Activated CD4-positive, CD25-positive, alpha-beta regulatory T cell treated with anti-CD3 and anti-CD28 coated beads, Interleukin-2, amount 50 U/mL, for 16 hours (primary cell): Measurements from ENCODE around the gene FAM47E.
"Not testable (repeated sequence)": the region's sequence is repeated elsewhere in the genome, so short reads cannot be mapped to it uniquely, and the experiment has no call there.

Experiments
- DNase-seq: peaks from one replicate; pipeline ENCODE4 v3.0.0-alpha.2; 2020; ENCODE audit warnings: low read depth, low spot score

FAM47E gene

DNA sequence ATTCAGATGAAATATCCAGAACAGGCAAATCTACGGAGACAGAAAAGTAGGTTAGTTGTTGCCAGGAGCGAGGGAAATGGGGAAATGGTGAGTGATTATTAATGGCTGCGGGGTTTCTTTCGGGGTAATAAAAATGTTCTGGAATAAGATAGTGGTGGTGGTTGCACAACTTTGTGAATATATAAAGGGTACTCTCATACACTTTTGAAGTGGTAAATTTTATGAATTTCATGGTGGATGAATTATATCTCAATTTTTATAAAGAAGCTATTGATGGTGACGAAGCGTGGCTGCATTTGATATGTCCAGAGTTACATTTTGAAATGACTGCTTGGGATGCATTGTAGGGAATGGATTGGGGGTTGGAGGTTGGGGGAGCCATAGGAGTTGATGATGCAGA is 16.3 kb downstream of the FAM47E start:
- DNase-seq = no peak

DNA sequence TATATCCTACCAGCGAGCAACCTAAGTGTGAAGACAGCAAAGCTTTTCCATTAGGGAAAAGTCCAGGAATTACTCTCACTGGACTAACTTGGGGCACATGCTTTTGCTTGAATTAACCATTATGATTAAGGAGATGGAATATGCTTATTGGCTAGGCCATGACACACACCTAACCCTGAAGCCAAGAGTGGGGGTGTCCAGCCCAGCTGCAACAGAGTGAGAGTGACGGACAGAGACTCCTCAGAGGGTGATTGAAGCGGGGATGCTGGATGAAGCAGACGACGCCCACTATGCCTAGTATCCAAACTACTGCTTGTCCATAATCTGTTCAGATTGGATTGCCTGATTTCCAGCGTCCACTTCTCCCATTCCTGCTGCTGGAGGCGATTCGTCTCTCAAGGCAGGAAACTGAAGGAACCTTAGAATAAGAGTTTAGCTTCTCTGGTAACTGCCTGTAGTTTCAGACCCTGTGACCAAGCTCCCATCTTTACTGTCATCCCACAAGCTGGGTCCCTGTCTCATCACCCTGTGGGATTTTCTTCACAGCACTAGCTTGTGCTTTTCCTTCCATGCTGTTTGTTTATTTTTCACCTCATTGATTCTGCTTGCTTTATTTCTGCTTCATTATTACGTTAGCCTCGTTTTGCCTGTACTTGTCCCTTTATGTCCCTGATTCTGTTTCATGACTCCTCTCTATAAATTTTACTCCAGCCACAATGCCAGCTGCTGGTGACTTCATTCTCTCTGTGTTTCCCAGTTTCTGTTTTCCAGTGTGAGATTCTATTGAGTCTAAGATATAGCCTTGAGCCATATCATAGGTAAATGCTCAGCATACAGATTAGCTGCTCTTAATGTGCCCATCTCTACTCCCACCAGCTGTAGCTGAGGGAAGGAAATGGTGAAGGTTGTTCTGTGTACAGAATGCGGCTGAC is 19.0 kb downstream of the FAM47E start:
- DNase-seq = no peak

DNA sequence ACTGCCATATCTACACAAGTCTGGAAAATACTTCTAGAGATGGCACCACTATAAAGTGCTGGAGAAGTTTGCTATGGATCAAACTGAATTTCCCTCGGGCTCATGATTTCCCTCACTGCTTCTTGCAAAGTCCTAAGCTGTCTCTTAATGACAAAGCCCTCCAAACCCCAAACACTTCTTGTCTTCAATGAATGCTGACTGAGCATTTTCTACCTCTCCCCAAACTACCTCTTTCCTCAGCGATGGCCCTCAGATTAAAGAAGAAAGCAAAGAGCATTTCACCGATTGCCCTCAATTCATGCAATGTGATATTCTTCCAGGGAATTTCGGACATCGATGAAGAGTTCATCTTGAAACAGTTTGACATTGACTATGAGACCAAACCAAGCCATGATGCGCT is 19.7 kb downstream of the FAM47E start:
- no peak for DNase-seq

DNA sequence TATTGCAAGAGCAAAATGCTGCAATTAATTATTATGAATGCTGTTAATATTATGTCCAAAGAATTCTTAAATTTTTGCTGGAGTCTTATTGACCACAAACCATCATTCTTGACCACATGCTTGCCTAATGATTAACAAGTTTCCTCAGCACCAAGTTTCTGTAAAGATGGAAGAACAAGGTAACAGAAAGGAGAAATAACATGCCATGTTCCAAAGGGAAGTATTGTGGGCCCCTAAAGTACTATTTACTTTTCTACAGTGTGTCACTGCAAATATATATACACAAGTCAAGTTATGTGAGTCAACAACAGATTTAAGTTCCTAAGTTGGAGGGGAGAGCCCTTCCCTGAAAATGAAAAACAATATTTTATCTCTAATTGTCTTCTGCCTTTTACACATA is 20.6 kb downstream of the FAM47E start:
- DNase-seq = no peak

DNA sequence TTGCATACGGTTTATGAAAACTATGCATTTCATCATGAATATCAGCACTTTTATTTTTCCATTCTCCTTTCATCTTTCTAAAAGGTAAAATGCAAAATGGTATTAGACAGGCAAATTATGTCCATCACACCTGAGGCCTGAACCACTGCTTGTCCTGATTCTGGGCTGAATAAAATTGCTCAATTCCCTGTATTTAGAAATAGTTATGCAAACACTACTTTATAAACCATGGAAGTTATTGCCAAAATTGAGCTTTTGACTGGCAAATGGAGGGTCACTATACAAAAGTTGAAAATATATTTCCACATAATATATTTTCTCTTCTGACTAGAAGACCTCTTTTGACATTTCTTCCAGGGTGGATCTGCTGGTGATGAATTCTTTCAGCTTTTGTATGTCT is 21.1 kb downstream of the FAM47E start:
- DNase-seq = no peak

DNA sequence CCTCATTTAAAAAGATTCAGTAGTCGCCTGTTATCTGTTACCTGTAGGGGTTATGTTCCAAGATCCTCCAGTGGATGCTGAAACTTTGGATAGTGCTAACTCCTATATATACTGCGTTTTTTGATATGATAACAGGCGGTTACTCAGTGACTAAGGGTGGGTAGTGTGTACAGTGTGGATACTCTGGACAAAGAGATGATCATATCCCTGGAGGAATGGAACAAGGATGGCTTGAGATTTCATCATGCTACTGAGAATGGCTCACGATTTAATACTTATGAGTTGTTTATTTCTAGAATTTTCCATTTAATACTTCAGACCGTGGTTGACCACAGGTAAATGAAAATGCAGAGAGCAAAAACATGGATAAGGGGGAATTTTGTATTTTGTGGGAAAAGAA is 21.5 kb downstream of the FAM47E start:
- DNase-seq = no peak

DNA sequence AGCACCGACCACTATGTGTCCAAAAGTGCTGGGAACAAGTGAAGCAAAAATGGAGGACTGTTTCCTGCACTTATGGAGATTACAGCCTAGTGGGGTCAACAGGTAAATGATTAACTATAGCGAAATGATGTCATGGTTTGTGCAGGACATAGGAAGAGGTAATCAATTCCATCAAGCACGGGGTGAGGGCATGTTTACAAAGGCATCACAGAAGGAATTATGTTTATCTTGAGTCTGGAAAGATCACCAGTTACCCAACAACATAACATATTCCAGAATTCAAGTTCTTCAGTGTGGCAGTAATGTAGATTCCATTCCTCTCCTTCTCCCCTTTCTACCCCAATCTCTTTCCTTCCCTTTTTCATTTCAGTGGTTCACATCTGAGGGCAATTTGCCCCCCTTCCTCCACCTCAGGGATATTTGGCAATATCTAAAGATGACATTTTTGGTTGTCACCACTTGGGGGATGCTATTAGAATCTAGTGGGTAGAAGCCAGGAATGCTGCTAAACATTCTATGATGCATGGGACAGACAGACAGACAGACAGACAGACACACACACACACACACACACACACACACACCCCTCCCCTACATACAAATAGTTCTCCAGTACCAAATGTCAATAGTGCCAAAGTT is 24.1 kb downstream of the FAM47E start:
- DNase-seq = no peak

DNA sequence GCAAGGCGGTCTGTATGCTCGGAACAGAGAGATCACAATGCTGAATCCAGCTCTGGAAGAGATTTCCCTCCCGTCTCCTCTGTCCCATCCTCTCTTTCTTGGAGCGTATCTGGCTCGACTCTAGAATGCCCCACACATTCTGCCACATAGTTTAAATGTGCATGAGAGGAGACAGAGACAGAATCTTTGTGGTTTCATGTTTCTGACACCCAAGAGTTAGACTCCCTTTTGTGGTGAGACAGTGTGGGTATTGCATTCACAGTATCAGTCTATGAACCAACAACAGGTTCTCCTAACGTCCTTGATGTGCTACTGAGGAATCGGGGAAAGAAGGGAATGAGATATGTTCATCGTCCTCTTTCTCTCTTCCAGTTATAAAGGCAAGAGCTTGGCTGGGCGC is 25.3 kb downstream of the FAM47E start:
- DNase-seq = no peak

DNA sequence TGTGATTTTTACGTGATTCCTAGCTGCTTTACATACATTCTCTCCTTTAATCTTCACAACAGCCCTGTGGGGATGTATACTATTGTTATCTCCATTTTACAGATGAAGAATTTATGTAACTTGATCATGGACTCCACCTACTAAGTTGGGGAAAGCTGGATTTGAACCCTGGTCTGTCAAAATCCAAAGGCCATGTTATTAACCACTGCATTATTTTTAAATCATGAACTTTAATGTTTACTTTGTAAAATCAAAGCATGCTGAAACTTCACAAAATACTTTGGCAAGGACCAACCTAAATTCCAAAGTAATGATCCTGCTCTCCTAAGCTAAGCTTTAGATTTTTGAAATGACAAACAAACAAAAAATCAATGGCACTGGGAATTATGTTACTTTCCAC is 26.1 kb downstream of the FAM47E start:
- no peak for DNase-seq

DNA sequence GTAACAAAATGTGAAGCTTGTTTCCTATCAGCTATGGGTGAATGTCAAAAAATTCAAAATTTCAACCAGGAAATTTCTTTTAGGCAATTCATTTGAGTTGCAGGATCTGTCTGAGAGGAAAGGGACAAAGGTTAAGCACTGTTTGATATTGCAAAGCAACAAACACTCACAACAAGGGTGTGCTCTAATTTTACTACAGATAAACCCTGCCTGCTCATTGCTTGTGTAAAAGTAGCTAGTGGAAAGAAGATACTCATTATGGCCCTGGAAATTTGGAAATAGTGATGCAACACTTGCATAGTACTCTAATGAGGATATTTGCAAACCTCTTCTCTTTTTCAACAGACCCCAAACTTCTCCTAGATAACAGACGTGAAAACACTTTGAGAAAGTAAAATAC is 27.1 kb downstream of the FAM47E start:
- no peak for DNase-seq

DNA sequence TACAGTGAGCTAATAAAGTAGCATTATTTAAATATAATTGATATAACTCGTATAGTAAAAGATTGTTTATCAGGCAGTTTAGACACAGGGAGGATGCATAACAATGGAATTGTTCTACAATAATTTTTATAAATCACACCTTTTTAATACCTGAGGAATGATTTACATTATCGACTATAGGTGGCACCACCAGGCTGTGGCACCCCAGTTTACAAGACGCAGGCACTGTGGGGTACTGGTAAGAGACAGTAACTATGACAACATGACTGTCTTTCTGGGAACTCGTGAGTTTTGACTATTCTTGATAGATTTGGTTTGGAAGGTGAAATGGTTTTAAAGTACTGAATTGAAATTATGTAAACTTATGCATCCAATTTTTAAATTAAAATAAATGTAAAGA is 27.9 kb downstream of the FAM47E start:
- DNase-seq = no peak

DNA sequence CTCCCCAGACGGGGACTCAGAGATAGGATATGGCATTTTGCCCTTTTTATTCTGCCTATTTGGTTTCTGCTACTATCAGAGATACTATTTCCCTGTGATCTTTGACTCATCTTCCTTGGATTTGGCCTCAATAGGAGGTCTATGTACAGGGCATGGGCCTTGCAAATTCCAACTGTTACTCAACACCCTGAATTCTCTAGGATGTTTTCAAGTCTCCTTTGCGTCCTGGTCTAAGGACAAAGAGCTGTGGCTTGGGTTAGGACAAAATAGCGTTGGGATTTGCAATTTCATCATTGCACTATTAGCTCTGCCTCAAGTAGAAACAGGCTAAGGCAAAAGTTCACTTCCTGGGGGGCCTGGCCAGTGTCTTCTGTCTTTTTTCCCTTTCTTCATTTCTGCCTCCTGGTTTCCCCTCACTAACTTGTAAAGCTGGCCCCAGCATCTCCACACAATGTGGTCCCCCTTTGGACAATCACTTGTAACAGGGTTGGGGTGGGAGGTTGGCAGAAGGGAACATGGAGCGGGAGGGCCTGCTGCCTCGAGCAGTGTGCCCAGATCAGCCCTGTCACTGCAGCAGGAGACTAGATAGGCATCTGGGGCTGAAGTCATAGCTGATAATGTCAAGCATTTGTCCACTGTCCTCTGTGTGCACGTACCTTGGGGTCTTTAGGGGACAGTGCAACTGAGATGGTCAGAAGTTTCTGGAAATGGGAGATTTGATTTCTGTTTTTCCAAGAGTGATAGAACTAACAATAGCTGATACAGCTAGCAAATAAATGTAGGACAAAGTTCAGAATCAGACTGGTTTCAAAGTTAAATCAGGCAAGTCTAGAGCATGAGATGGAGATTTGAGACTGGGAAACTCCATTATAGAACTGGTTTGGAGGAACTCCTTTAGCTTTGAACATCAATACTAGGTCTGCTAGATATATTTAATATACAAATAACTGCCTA is 29.2 kb downstream of the FAM47E start:
- no peak for DNase-seq

DNA sequence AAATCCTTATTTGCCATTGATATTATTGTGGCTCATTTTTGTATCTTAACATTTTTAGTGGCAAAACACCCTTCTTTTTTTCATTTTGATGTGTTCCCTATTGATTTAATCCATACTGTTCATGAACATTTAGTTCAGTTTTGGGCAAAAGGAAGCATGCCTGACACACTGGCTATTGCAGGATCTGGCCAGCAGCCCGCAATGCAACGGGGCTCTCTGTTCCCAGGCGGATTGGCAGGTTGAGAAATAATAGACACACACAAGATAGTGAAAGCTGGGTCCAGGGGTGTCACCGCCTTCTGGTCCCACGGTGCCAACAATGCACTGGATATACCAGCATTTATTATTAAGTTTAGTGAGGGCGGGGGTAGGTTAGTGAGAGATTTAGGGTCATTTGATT is 30.1 kb downstream of the FAM47E start:
- not testable (repeated sequence) for DNase-seq

DNA sequence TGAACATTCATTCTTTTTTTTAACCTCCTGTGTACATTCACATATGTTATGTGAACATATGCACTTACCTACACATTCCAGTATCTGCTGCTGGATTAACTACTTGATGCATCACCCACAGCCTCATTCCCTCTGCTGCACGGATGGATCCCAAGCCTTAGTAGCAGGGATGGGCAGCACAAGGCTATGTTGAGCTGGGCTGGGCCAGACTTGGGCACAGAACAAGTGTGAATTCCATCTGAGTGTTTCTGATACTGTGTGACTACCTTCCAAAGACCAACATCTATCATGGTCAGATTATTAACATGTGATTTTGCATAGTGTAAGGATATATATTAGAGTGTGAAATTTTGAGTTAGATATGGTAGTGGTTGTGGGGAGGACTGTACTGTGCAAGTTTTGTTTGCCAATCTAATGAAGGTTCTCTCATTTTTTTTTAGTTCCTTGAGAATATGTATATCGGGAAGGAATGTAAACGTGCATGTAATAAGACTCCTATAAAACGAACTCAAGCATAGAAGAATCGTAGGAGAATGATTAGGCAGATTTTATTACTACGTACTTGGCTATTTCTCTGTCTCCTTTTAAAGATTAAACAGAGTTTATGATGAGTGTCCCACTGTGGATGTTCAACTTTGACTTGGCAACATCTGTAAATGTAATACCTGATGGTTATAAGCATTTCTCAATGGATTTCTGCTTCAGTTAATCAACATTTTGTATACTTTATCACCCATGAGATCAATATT is 31.6 kb downstream of the FAM47E start:
- DNase-seq = no peak

DNA sequence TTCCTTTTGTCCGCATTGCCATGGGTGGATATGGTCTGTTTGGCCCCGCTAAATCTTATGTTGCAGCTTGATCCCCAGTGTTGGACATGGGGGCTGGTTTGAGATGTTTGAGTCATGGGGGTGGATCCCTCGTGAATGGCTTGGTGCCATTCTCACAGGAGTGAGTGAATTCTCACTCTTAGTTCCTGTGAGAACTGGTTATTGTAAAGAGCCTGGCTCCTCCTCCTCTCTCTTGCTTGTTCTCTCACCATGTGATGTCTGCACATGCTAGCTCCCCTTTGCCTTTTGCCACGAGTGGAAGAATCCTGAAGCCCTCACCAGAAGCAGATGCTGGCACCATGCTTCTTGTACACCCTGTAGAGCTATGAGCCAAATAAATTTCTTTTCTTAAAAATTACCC is 32.4 kb downstream of the FAM47E start:
- no peak for DNase-seq

DNA sequence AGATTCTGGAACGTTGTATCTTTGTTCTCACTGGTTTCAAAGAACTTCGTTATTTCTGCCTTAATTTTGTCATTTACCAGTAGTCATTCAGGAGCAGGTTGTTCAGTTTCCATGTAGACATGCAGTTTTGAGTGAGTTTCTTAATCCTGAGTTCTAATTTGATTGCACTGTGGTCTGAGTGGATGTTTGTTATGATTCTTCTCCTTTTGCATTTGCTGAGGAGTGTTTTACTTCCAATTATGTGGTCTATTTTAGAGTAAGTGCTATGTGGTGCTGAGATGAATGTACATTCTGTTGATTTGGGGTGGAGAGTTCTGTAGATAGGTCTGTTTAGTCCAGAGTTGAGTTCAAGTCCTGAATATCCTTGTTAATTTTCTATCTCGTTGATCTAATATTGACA is 36.3 kb downstream of the FAM47E start:
- DNase-seq = not testable (repeated sequence)

DNA sequence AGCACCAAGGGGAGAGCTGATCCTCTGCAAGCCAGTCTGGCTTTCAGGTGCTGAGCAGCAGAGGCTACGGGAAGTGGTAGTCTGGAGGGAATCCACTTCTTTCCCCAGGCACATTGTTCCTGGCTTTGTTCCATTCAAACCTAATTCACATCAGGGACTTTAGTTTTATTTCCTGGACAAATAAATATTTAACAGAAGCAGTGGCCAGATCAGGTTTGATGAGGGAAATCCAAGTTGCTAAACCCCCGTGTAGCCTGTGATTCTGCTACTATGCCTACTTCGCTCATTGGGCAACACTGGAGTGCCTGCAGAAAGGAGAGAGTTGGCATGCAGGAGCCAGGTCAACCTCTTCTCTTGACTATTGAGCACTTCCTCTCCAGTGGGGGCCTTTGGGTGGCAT is 41.2 kb downstream of the FAM47E start:
- no peak for DNase-seq

DNA sequence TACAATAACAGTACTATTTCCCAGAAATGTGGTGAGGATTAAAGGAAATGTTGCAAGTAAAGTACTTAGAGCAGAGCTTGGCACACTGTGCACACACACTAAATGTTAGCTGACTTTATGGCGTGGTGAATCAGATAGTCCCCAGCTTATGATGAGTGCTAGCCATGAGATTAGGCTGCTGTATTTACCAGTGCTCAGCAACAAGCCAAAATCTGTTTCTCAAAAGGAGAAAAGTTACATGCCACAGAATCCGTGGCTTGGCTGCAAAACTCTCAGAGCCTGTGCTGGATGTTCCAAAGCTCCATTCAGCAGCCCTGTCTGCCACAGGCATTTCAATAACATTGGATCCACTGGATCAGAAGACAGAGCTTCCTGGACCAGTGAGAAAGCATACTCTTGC is 42.3 kb downstream of the FAM47E start:
- no peak for DNase-seq

DNA sequence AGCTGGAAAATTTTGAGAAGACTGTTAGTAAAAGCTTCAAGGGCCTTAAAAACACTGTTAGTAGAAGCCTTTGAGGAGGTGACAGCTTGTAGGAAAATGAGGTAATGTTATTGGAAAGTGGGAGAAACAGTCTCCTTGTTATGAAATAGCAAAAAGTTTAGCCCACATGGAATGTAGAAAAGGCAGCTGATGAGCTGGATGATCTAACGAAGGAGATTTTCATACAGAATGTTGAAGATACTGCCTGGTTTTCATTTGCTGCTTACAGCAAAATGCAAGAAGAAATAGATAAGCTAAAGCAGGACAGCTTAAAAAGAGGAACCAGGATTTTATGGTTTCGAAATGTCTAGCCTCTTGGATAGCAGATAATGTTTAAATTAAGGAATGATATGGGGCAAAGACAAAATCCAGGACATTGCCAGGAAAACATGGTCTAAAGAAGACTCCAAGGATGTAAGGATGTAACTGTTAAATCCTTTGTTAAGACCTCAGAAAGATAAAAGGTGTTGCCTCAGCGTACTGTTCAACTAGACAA is 44.8 kb downstream of the FAM47E start:
- DNase-seq = no peak

DNA sequence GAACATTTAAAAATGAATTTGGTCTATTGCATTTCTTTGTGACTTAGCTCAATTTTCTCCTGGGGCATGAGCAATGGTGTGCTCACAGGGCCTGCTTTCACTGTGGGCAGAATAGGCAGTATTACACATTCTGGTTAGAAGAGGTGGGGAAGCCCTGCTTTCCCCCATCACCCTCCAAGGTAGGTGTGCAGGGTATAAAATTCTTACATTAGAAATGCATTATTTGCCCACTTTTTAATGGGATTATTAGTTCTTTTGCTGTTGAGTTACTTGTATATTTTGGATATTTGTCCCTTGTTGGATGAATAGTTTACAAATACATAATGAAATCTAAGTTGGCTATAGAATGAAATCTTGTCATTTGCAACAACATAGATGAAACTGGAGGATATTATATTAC is 46.7 kb downstream of the FAM47E start:
- DNase-seq = no peak

DNA sequence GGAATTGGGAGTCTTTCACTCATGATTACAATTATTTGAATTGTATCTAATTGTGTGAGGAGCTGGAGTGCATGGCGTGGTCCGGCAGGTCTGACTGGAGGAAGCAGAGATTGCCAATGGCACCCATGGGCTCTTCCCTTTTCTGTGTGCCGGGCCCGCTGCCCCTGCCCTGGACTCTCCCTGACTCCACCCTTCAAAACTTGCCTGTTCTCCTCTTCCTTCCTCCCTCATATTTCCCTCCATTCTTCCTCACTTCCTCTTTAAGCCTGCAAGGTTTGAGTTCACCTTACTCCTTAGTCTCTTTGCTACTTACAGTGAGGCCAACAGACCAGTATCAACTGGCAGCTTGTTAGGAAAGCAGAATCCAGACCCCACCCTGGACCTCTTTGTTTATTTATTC is 48.5 kb downstream of the FAM47E start:
- DNase-seq = no peak
